Epidermal melanocyte (primary cell): ENCODE data around the gene RHBDL3.
"Not testable (repeated sequence)": the region's sequence is repeated elsewhere in the genome, so short reads cannot be mapped to it uniquely, and the experiment has no call there.

Experiments
- DNase-seq: peaks from one replicate; pipeline ENCODE4 v3.0.0; 2011; ENCODE audit warnings: low spot score; ENCODE audit not compliant: insufficient read length

The RHBDL3 gene

DNA sequence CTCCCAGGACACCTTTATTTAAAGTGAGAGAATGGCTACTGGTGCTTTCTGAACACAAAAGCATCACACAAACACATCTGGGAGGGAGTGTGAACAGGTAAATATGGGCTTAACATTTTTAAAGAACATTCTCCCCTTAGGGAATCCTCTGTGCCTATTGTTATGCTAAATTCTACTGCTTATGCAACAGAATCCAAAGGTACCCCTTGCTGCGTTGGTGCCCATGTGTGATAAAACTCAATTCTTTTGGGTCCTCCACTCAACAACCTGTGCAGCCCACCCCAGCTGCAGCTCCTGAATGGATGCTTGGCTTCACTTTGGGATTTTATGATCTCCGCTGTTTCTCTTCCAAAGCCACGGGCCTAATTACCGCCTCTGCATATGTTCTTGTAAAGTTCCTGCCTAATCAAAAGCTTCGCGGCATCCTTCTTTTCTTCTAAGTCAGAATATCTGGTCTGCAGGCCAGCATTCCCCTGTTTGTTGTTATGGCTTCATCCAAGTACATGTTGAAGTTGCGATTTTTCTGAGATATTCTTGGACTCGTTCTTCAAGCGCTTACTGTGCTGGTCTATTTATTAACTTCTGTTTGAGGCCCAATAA is 23.9 kb downstream of the RHBDL3 start:
- DNase-seq: no peak

- DNase-seq: no peak
These were observed 26.5 kb downstream of the RHBDL3 start for GRCh38 chr17:32292094-32292493.

DNA sequence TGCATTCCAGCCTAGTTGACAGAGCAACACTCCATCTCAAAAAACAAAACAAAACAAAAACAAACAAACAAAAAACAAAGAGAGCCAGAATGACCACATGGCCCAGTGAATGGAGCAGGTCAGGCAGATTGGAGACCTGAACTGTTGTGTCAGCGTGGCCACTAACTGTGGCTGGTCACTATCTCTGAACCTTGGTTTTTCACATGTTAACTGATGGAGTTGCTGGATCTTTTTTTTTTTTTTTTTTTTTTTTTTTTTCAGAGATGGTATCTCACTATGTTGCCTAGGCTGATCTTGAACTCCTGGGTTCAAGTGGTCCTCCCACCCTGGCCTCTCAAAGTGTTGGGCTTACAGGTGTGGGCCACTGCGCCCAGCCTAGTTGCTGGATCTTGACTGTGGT is 31.8 kb downstream of the RHBDL3 start:
- DNase-seq: no peak

DNA sequence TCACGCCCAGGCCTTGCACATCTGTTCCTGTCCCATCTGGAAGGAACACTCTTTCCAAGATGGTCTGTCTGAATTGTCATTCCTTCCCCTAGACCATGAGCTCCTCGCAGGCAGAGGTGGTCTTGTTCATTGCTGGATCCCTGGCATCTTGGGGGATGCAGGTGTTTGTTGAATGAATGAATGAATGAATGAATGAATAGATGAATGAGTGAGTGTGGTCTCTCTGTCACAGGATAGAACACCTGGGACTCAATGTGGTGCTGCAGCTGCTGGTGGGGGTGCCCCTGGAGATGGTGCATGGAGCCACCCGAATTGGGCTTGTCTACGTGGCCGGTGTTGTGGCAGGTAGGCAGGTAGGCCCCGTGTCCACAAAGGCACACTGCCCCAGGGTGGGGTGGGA is 32.2 kb downstream of the RHBDL3 start:
- DNase-seq: no peak

- DNase-seq: no peak
These were observed 32.7 kb downstream of the RHBDL3 start for GRCh38 chr17:32298298-32298697.

GRCh38 chr17:32298721-32299579 is 33.3 kb downstream of the RHBDL3 start:
- no peak for DNase-seq

- no peak for DNase-seq
These were observed 34.0 kb downstream of the RHBDL3 start for GRCh38 chr17:32299580-32300164.

- no peak for DNase-seq
These were observed 36.4 kb downstream of the RHBDL3 start for GRCh38 chr17:32302037-32302436.

DNA sequence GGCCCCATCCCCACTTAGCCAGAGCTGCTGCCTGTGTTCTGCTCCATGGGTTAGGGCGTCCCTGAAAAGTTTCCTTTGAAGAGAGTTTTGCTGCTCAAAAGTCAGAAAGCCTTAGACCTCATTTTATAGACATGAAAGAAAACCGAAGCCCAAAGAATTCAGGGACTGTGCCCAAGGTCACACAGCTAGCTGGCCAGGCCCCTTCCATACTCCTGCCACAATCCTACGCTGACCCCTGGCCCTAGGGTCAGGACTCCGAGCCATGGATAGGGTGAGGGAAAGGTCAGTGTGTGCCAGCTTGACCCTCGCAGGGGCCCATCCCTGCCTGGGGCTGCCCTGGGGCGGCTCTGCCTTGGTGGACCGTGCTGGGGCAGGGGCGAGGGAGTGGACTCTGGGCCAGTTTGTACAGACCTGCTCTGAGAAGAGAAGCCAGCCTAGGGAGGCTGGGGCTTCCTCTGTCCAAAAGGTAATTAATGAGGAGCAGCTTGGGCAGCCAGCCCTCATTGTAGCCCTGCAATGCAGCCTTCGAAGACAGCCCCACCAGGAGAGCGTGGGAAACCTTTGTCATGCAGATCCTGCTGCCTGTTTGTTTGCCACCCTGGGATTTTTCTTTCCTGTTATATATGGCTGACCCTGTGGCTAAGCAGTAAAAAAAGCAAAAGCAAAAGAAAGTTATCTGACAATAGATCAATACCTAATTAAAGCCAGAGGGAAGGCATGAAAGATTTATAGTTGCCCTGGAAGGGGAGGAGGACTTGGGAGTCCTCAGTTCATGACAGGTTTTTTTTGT is 37.4 kb downstream of the RHBDL3 start:
- no peak for DNase-seq

- DNase-seq: no peak
These were observed 38.2 kb downstream of the RHBDL3 start for GRCh38 chr17:32303781-32304288.

- DNase-seq: no peak
These were observed 39.4 kb downstream of the RHBDL3 start for GRCh38 chr17:32305049-32305448.

GRCh38 chr17:32307658-32308057 is 42.0 kb downstream of the RHBDL3 start:
- DNase-seq: no peak

GRCh38 chr17:32311028-32311536 is 45.5 kb downstream of the RHBDL3 start:
- no peak for DNase-seq

DNA sequence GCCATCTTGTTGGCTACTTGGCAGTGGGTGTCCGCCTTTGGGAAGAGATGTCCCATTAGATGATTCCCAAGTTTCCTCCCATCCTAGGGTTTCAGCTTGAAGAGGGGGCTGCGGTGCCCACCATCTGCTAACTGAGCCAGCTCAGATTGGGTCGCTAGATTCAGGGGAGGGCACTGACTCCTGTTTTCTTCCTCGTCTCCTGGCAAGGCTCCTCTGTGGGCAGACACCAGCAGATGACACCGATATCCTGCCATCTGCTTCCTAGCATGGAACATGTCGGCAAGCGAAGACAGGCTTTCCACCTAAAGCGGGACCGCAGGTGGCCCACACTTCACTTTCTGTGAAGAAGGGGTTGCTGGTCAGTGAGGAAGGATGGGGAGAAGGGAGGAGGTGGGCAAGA is 49.0 kb downstream of the RHBDL3 start:
- DNase-seq: no peak

DNA sequence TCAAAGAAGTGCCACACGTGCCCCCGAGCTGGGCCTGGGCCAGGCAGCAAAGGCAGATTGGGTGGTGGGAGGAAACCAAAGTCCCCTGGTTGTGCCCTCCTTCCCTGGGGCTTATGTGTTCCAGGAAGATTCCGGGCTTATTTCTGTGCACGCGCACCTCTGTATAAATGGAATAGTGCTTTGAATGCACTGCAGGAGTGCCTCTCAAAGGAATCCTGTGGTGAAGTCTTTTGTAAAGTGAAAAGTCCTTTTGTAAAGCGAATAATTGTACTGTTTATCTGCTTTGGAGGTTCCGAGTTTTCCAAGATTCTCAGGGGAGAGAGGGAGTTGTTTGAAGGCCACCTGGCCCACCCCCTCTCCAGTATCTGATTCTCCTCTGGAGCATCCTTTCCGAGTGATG is 49.5 kb downstream of the RHBDL3 start:
- no peak for DNase-seq

- not testable (repeated sequence) for DNase-seq
These were observed 51.0 kb downstream of the RHBDL3 start for GRCh38 chr17:32316653-32317052.

- DNase-seq: no peak
These were observed 51.7 kb downstream of the RHBDL3 start for GRCh38 chr17:32317353-32317752.

- no peak for DNase-seq
These were observed 52.4 kb downstream of the RHBDL3 start for GRCh38 chr17:32318071-32318470.

GRCh38 chr17:32319548-32319905 is 53.9 kb downstream of the RHBDL3 start:
- peak; percentile 60 for DNase-seq

- not testable (repeated sequence) for DNase-seq
These were observed 54.4 kb downstream of the RHBDL3 start for GRCh38 chr17:32320080-32320479.

GRCh38 chr17:32320847-32321246 is 55.2 kb downstream of the RHBDL3 start:
- no peak for DNase-seq
